Fibroblast of peridontal ligament (primary cell): ENCODE results near the gene KNSTRN.
A peak's percentile ranks its signal among the peaks of the same experiment; 100 is the strongest.

Experiments
- DNase-seq: peaks from one replicate; pipeline ENCODE4 v3.0.0-alpha.2; 2010; ENCODE audit errors: extremely low read depth

Gene KNSTRN, protein sequence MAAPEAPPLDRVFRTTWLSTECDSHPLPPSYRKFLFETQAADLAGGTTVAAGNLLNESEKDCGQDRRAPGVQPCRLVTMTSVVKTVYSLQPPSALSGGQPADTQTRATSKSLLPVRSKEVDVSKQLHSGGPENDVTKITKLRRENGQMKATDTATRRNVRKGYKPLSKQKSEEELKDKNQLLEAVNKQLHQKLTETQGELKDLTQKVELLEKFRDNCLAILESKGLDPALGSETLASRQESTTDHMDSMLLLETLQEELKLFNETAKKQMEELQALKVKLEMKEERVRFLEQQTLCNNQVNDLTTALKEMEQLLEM

DNA sequence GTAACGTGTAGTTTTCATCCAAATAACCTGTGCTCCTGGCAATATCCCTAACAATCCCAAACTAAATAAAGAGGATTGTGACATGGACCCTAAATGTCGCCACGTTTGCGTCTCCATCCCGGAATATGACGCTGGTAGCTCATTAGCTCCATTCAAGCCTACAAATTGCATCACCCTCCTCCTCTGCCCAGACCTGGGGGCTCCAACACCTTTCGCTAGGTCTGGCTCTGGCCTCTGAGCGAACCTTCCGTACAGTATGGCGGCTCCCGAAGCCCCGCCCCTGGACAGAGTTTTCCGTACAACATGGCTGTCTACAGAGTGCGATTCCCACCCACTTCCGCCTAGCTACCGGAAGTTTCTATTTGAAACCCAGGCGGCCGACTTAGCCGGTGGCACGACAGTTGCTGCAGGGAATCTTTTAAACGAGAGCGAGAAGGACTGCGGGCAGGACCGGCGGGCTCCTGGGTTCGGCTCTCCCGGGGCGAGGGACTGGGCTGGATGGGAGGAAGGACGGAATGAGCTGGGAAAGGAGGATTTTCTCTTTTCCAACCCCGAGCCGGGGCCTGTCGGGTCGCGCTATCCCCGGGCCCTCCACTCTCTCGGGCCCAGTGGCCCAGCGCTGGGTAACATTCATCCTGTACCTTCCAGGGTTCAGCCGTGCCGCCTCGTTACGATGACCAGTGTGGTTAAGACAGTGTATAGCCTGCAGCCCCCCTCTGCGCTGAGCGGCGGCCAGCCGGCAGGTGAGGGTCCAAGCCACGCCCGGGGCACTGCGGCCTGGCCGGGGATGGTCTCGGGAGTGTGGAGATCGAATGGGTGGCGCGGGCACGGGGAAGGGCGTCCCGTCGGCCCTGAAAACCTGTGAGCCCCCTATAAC is at the start of gene KNSTRN:
KNSTRN (plus strand) TSS at position 142 of the 877 bp plus-strand sequence; CDS start at position 257, 115 bp downstream.
- DNase-seq: peak; percentile 93

DNA sequence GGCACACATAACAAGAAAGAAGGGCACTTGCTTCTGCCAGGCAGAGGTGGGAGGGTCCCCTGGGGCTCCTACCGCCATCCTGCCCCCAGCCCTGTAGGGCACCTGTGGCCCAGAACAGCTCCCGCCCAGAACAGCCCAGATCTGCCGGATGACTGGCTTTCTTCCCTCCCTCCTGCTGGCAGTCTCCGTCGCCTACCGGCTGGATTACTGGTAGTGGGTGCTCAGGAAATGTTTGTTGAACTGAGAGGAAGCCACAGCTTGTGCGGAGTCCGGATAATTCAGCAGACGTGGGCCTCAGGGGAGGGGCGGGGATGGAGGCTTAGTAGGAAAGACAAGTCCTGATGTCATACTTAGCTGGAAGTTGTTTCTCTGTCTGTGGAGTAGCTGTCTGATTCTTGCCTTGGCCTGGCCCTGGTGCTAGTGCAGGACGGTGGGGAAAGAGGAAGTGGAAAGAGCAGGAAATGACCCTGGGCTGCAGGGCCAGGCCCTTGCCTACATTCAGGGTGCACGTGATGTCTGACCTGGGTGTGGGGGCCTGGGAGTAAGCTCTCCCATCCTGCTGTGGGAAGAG is 48.5 kb upstream of the KNSTRN start:
- DNase-seq: peak; percentile 65

DNA sequence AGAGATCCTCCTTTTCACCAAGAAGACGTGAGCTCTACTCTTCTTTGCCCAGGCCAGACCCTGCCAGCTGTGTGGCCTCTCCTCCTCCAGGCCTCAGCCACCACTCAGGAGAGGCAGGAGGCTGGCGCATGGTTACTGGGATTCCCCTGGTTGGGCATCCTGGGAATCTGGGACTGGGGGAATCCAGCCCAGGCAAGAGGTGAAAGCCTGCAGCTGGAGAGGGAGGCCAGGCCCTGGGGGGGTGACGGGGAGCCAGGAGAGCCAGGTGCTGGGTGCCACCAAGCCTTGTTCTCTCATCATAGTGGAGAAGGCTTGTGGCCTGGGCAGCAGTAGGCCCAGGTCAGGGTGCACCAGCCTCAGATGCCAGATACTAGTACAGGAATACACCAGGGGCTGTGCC is 48.0 kb upstream of the KNSTRN start:
- no peak for DNase-seq

DNA sequence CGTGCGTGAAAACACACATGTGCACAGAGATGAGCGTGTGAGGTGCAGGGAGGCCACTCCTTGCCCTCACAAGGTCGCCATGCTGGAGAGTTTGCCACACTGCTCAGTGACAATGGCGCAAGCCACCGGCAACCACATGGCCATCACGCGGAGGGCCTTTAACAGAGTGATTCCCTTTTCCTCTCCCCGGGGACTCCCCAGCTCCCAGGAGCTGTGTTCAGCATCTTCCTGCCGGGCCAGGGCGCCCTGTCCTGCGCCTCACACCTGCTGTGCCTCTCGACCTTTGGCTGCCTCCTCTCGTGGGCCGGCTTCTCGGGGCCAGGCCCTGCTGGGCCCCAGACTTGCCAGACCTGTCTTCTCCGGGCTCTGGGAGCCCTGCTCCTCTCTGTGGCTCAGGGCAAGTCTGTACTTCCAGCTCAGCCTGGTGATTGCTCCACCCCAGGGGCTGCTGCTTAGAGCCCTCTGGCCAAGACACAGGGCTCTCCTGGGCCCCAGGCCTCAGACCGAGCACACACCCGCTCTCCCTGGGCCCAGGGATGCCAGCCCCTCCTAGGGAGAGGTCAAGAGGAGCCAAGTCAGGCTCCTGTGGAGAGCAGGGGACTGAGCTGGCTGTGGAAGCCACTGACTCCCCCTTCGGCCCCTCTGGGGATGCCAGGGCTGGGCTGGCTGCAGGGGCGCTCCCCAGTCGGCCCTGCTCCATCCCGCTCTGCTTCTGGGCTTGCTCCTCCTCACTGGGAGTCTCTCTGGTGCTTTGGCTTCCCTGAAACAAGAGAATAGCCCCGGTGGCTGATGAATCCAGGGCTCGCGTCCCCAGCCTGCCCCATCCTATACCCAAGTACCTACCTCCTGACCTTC is 47.4 kb upstream of the KNSTRN start:
- DNase-seq: no peak

DNA sequence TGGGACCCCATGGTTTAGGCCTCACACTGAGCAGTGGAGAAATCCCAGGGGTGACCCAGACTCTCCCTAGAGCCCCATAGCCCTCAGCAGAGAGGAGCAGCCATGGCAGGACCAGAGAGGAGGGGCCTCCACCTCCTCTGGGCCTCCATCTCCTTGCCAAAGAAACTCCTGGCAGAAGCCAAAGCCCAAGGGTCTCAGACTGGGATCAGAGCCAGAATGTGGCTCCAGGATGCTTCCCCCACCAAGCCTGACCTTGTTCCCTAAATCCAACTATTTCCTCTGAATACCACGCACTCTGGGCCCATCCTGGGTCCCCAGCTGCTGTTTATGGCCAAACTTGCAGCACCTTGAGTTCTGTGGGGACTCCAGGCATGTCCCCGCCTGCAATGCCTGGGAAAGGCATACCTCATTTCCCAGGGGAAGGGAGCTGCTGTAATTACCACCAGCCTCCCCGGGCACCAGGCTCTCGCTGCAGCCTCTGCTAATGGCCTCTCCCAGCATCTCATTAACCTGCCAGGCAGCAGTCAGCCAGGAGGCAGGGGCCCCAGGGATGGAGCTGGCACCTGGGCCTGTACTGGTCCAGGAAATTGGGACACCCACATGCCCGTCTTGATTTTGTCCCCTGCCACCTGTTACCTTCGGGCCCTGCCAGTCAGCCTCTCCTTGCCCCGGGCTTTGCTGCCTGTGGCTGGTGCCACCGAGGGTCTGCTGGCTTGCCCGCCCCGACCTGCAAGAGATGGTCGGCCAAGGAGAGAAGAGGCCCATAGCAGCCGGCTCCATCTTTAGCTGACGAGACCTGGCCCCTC is 46.4 kb upstream of the KNSTRN start:
- no peak for DNase-seq

DNA sequence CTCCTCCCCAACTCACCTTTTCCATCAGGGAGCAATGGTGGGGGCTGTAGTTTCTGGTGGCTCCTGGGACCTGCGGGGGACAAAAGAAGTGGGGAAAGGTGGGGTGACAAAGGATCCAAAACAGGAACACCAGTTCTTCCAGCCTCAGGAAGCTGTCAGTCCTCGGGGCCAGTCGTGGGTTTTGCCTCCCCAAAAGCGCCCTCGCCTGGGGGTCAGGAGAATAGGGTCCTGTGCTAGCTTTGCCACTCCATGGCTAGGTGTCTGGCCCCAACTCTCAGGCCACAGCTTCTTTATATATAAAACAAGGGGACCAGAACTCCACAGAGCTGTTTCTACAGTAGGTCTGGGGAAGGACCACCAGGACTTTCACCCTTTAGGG is 45.8 kb upstream of the KNSTRN start:
- no peak for DNase-seq

DNA sequence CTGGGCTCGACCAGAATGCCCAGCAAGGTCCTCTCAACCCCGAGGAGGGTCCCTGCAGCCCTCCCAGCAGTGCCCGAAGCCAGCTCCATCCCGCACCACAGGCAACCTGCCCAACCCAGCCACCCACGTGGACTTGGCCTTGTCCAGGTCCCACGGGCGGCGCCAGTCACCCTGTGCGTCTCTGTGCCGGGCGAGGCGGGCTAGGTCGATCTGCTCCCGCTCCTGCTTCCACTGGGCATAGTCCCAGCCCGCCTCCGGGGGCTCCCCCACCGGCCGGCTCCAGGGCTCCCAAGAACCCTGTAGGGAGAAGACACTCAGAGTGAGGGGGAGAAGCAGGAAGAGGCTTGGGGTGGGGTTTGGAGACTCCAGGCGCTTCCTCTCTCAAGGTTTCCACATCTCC is 44.9 kb upstream of the KNSTRN start:
- DNase-seq: no peak

DNA sequence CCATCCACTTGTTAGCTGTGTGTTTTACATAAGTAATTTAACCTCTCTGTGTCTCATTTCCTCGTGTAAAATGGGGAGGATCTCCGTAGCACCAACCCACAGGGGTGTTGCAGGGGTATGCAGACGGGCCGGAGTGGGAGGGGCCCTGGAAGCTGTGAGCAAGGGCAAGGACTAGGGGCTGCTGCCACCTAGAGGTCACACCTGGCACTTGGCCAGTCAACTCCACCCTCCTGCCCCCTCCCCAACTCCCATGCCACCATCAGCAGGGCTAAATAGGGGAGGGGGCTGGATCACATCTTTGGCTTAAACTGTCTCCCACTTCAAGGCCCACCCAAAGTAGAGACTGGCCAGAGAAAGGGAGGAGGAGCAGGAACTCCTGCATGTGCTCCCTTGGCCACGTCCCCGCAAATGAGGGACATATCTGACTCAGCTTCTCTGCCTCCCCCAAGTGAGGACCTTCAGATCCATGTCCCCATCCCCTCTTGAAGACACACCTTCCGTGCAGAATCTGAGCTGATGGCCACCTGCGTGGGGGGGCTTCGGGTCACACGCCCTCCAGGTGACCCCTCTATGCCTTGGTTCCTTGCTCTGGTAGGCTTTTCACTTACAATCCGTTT is 44.4 kb upstream of the KNSTRN start:
- DNase-seq: no peak

DNA sequence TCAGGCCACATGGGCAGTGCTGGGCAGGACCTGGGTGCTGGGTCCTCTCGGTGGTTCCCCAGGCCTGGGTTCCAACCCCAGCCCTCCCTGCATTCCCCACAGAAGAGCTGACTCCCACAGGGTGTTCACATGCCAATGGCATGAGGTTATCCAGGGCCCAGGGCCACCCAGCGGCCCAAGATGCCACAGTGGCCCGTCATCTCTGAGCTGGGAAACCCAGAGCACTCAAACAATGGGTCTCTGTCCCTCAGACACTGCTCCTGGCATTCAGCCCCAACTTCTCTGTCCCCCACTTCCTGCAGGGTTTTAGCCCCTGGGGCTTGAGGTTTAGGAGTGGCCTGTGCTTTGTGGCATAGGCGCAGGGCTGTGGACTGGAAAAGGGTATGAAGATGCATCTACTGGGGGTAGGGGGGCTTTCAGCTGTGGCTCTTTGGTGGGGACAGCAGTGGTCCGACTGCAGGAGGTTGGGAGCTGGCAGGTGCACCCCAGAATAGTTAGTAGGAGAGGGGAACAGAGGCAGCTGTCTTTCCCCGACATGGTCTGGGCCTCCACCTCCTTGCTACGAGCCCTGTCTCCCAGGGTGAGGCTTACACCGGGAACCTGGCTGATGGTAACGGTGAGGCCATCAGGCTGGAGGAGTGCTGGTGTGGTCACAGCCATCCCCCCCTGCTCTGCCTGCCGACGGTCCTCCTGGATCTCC is 43.5 kb upstream of the KNSTRN start:
- peak; percentile 57 for DNase-seq

DNA sequence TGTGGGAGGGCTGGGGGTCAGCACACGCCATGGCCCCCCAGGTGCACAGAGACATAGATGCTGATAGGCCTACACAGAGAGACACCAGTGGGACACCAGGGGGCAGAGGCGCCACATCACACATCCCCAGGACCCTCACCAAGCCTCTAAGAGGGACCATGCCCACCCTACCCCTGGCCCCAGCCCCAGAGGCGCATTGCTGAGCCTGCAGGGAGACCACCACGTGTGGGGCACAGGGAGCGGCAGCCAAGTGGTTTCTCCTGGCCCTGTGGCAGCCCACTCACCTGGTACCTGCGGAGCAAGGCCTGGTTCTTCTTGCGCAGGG is 42.9 kb upstream of the KNSTRN start:
- no peak for DNase-seq

DNA sequence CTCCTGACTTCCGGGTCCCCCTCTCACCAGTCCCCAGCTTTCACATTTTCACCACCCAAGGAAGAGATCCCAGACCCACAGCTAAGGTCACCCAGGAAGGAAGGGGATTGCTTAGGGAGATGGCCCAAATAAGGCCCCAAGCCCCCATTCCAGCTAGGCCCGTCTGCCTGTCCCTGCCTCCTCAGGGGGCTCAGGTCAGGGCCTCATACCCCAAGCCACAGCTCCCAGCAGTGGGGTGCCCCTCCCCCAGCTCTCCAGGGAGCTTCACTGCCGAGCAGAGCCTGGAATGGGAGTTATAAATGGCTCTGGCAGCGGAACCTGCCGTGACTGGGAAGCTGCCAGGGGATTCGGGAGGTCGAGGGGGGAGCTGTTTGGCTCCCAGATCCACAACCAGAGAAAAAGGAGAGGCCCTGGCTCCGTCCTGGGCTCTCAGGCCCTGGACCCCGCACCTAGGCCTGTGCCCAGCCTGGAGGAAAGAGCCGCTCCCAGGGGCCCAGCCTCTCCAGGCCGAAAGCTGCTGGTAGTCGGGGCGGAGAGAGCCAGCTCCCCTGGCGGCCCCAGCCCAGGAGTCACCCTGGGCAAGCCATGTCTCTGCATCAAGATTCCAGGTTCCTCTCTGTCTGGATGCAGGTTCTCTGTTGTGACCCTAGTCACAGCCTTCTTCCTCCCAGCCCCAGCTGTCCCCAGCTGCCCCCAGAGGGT is 42.3 kb upstream of the KNSTRN start:
- peak; percentile 79 for DNase-seq

DNA sequence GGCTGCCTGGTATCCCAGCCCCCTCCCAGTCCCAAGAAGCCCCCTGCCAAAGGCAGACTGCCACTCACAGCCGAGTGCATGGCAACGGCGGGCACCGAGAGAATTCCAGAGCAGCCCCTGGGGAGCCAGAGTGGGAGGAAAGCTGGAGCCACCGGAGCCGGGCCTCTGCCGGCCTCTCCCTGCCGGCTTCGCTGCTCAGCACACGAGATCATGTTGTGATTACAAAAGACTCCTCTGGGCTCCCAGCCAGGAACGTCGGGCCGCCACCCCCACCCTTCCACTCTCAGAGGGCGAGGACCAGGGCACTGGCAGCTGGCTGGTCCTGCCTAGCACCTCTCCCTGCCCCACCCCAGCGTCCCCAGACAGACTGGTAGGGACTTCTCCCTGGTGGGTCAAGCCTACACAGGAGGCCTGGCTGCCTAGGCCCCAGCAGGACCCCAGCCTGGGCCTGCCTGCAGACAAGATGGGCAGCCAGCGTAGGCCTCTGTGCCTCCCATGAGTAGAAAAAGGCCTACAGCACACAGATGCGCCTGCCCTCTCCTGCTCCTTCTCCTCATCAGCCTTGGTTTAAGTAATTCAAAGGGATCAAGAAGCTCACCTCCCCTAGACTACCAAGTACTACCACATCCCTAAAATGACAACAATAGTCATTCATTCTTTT is 41.7 kb upstream of the KNSTRN start, which contains the start of gene CCDC9B:
CCDC9B (minus strand) TSS at position 200 of the 661 bp plus-strand sequence; CDS start at position 80, 120 bp downstream.
- peak; percentile 87 for DNase-seq

DNA sequence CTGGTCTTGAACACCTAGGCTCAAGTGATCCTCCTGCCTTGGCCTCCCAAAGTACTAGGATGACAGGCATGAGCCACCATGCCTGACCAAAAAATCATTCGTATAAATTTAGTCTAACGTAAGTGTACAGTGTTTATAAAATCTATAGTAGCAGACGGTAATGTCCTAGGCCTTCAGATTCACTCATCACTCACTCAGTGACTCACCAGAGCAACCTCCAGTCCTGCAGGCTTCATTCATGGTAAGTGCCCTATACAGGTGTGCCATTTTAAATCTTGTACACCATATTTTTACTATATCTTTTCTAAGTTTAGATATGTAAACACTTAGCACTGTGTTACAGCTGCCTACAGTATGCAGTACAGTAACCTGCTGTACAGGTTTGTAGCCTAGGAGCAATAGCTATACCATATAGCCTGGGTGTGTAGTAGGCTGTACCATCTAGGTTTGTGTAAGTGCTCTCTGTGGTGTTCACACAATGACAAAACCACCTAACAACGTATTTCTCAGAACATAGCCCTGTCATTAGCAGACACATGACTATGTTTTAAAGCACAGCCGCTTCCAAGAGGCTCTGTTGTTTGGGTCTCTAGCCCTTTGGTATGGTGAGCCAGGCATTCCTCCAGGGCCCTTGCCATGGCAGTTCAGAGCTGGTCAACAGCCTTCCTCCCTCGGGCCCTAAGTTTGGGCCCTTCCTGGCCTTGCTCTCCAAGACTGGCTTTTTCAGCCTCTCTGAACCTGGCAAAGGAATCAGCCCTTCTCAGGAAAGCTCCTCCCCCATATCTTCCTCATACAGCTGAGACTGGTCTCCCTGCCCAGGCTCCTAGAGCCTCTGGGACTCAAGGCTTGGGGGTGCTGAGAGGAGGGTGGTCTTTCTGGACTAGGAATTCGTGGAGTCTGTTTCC is 39.9 kb upstream of the KNSTRN start:
- no peak for DNase-seq

DNA sequence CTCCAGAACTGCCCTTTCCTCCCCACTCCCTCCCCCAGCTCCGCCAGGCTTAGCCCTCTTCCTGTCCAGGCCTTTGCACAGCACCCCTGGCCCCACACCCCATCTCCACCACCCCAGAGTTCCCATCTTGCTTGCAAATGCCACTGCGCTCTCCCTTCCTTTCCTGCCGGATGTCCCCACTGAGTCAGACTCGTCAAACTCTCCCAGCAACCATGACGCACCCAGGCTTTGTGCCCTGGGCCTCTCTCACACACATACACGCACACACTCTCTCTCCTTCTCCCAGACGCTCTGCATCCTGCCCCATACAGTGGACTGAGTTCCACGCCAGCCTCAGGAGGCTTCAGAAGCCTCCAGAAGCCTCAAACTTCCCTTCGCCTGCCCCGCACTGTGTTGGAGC is 39.0 kb upstream of the KNSTRN start:
- DNase-seq: peak; percentile 75

DNA sequence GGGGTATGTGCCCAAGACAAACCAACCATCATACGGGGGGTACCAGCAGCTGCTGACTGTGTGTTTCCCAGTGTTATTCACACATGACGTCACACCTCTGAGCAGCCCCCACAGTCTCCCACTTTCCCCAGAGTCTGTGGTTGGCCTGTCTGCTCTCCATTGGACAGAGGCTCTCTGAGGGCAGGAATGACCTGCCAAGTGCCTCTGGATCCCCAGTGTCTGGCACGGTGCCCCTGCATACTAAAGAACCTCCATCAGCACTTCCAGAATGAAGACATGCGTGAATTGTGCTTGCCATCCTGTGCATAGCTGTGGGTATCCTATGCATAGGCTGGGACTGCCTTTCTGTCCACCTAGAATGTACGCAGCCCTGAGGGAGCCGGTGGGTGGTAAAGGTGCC is 38.3 kb upstream of the KNSTRN start:
- no peak for DNase-seq

DNA sequence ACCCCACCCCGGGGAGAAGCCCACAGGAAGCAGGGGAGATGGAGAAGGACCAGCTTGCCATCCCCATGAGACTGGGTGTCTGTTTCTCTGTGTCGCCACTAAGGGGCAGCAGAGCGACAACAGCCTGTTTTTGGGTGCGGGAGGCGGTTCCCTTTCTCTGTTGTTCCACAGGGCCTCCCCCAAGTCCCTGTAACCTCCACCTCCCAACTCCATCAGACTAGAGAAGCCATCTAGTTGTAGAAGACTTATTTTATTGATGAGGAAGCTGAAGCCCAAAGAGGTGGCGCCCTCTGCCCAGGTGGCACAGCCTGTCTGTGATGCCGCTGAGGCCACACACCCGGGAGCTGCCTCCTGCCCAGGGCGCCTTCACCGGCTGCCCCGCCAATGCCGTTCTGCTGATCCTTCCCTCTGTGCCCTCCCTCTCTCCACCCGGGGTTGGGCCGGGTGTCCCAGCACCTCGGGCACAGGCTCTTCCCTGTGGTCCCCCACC is 37.8 kb upstream of the KNSTRN start:
- DNase-seq: peak; percentile 66

DNA sequence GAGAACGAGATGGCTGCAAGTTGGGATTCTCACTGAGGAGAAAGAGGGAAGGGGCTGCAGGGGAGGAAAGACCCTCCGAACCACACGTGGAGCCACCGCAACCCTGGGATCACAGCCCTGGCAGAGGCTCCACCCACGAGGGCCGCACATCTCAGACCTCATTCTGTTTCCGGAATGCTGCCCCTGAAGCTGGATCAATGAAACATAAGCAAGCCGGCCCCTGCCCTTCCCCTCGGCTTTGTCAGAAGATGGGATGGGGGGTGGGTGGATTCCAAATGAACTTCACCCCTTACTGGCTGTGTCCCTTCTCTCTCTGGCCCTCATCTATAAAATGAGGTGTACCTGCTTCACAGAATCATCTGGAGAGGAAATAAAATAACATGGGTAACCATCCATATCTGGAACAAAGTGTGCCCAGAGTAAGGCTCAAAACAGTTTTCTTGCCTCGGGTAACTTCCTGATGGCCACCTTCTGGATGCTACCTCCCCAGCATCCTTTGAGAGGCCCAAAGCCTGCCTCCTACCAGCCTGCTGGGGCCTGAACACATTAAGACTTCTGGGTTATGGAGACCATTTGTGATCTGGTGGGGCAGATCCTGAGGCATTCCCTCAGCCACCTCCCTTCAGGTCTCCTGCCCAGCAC is 37.2 kb upstream of the KNSTRN start:
- DNase-seq: no peak
